Melanocyte of skin (primary cell): ENCODE data around the gene KLHL12. TPM values are rescaled to one million over a fixed set of nuclear protein-coding genes. Genes with fewer than 3 reads are reported as not detected.

Experiments used
- small RNA-seq, 2 donors: library from RNA; depleted of rRNA; stranded (forward); fragments of <200 nt; gene quantifications; one replicate each; pipeline ENCODE3, GENCODE V24; 2012
- total RNA-seq, 2 donors: library from RNA; depleted of rRNA; stranded (reverse); fragments of >200 nt; gene quantifications; 2 replicates each; pipeline ENCODE4 v1.2.3, GENCODE V29; 2012

The KLHL12 gene
- 10 to 100 TPM; 30.0 to 56.8 TPM for total RNA-seq

DNA sequence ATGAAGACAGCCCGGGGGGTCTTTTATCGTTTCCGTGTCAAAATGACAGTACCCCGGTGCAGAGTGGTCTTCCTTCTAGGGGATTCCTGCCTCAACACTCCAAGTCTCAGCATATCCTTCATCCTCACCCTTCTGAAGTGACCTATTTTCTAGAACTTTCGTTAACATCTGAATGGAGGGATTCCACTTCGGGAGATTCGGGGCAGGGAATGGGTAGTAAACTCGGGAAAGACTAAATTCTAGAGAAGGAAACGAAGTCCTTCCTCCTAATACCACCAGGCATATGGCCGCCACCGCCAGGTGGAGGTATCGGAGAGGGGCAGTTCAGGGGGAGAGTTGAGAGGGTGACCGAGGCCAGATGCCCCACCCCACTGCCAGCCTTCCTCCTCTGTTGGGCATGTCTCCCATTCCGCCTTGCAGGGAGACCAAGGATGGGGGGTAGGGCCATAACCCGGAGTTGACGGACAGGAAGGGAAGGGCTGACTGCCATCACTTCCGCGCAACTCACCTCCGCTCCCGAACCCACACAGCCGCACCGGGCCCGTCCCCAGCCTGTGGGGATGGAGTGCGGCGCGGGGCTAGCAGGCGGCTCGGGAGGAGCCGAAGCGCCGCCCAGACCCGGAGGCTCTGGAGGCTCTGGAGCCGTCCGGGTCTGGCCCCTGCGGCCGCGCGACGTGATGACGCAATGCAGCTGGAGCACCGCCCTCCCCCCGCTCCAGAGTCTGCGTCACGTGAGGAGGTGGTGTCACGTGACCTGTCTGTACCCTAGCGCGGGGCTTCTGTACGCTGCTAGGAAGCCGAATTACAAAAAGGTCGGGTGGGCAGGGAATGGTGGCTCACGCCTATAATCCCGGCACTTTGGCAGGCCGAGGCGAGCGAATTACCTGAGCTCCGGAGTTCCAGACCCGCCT, at the start of gene KLHL12:
TSS of gene KLHL12 (minus strand) at position 654 of the 911 bp plus-strand sequence. CDS start 2,072 bp downstream, outside the sequence.

DNA sequence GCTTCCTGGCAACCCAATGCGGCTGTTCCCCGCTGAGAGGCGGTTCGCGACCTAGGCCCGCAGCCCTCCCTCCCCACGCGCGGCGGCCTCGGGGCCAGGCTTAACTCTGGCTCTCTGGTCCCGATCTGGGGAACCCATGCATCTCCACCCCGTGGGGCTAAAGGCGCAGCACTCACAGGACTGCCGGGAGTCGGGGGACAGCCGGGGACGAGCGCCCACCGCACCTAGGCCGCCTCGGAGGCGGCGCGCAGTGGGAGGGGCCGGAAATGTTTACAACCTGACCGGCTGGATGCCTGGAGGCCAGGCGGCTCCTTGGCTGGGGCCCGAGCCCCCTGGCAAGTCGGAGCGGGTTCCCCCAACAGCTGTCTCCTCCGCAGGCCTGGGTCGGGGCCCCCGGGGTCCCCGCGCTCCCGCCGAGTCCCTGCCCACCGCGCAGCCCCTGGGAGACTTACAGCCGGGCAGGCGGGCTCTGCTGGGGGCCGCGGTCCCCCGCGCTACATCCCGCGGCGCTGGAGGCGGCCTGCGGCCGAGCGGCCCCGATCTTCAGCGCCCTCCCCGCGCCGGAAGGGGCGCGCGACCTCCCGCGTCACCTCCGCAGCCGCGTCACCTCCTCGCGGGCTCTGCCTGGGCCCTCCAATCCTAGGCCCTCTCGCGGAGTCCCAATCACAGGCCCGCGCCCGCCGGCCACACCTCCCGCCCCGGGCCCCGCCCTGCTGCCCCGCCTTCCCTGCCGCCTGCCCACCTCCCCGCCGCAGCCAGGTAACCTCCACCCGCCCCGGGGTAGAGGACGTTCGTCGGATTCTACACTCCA, 30.9 kb upstream of the KLHL12 start, which contains the start of gene ADIPOR1:
TSS of gene ADIPOR1 (minus strand) at position 580 of the 811 bp plus-strand sequence. CDS start 7,242 bp downstream, outside the sequence.

DNA sequence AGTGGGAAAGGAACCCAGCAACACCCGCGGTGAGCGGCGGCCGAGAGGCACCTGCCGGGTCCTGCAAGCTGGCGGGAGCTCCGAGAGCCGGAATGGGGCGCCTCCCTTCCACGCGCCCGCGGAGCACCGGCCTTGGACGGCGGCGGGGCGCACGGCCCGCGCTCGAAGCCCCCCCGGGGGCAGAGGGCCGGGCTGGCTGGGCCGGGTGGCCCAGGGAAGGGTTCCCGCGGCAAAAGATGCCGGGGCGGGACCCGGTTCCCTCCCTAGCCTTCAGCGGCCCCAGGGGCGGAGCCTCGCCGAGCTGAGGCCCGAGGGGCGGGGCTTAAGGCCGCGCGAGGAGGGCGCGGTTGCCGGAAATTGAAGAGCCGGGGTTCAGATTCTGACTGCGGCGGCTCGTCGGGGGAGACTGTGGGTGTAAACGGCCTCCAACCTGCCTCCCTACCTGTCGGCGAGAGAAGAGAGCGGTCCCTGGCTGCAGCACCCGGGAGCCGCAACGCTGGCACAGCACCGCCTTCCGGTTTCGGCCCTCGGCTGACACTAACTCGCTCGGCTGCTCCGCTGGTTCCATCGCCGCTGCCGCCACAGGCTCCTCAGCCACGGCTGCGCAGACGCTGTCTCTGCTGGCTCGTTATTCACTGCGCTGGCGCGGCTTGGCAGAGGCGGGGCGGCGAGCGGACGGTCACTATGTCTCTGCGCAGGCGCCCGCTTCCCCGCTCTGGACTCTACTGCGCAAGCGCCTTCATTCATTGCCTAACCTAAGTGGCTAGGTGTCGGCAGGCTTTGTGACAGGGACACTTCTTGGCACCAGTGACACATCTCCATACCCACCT, 38.3 kb downstream of the KLHL12 start, which contains the start of gene RABIF:
TSS of gene RABIF (minus strand) at position 619 of the 830 bp plus-strand sequence. CDS start at position 568, 51 bp downstream.

Small RNA genes within 50 kb of the gene (small RNA-seq; reads per million reads assigned to genes)
- 0 reads per million in 2 donors for gene RF00019

Other genes with a start within 250 kb of the KLHL12 start
- gene SYT2, start 216.8 kb downstream of the KLHL12 start, total RNA-seq, result under 1 TPM in 1 of 2 donors, not detected in 1; under 0.01 TPM
- gene KDM5B, start 118.8 kb downstream of the KLHL12 start, total RNA-seq, result 10 to 100 TPM; 64.0 to 66.3 TPM
- gene PCAT6, start 116.3 kb downstream of the KLHL12 start, total RNA-seq, result 1 to 10 TPM in 1 of 2 donors, under 1 TPM in 1; 0.33 to 1.4 TPM
- 10 to 100 TPM in 1 of 2 donors, 1 to 10 TPM in 1; 8.9 to 12.0 TPM for gene RABIF, start 38.1 kb downstream of the KLHL12 start, total RNA-seq
- gene ADIPOR1, start 31.1 kb upstream of the KLHL12 start, total RNA-seq, result 100 to 1,000 TPM; 215 to 230 TPM
- gene CYB5R1, start 40.0 kb upstream of the KLHL12 start, total RNA-seq, result 10 to 100 TPM; 54.9 to 85.0 TPM
- gene TMEM183A, start 80.1 kb upstream of the KLHL12 start, total RNA-seq, result 10 to 100 TPM; 77.4 to 90.6 TPM
- 1 to 10 TPM; 1.0 to 2.3 TPM for gene PPFIA4, start 99.3 kb upstream of the KLHL12 start, total RNA-seq
- not detected for gene MYOG, start 158.8 kb upstream of the KLHL12 start, total RNA-seq
- 1 to 10 TPM in 1 of 2 donors, not detected in 1; 1.0 TPM for gene ADORA1, start 200.5 kb upstream of the KLHL12 start, total RNA-seq
- gene MYBPH, start 248.6 kb upstream of the KLHL12 start, total RNA-seq, result not detected